Brain pericyte (primary cell): Measurements from ENCODE around the gene NPM1.
A peak's percentile ranks its signal among the peaks of the same experiment; 100 is the strongest.
"Not testable (repeated sequence)": the region's sequence is repeated elsewhere in the genome, so short reads cannot be mapped to it uniquely, and the experiment has no call there.

ENCODE experiments used
- DNase-seq: peaks from one replicate; pipeline ENCODE4 v3.0.0-alpha.2; 2012; ENCODE audit warnings: low read depth, low spot score

NPM1 gene

GRCh38 chr5:171412186-171412585 lies 24.5 kb downstream of the NPM1 start:
- DNase-seq: no peak

GRCh38 chr5:171413153-171413910 lies 25.7 kb downstream of the NPM1 start:
- DNase-seq: no peak

GRCh38 chr5:171413993-171414392 lies 26.3 kb downstream of the NPM1 start:
- DNase-seq: not testable (repeated sequence)

GRCh38 chr5:171415115-171415730 lies 27.6 kb downstream of the NPM1 start:
- DNase-seq: no peak

GRCh38 chr5:171416160-171417049 lies 28.8 kb downstream of the NPM1 start:
- no peak for DNase-seq

- peak; percentile 55 for DNase-seq
These were observed 30.8 kb downstream of the NPM1 start for GRCh38 chr5:171418316-171418981.

GRCh38 chr5:171418982-171419687 lies 31.5 kb downstream of the NPM1 start, which contains the start of gene FGF18:
TSS of gene FGF18 (plus strand) at chr5:171419647. CDS start at chr5:171420200, 553 bp downstream.
- DNase-seq: no peak

- no peak for DNase-seq
These were observed 32.2 kb downstream of the NPM1 start for GRCh38 chr5:171419688-171420430.

- no peak for DNase-seq
These were observed 33.0 kb downstream of the NPM1 start for GRCh38 chr5:171420431-171421241.

- no peak for DNase-seq
These were observed 33.9 kb downstream of the NPM1 start for GRCh38 chr5:171421331-171422262.

GRCh38 chr5:171422495-171422894 lies 34.8 kb downstream of the NPM1 start:
- DNase-seq: no peak

GRCh38 chr5:171422902-171423663 lies 35.4 kb downstream of the NPM1 start:
- no peak for DNase-seq

- no peak for DNase-seq
These were observed 37.1 kb downstream of the NPM1 start for GRCh38 chr5:171424726-171425125.

GRCh38 chr5:171425596-171426244 lies 38.1 kb downstream of the NPM1 start:
- no peak for DNase-seq

- no peak for DNase-seq
These were observed 38.6 kb downstream of the NPM1 start for GRCh38 chr5:171426266-171426665.

- no peak for DNase-seq
These were observed 39.0 kb downstream of the NPM1 start for GRCh38 chr5:171426680-171427079.
